K562 (cell line): ENCODE data around the gene LILRA6. TPM values are rescaled to one million over a fixed set of nuclear protein-coding genes. Genes with fewer than 3 reads are reported as not detected.

Source experiments
- ARID2 ChIP-seq: fragments of 450-650 bp; IDR thresholded peaks from 2 replicates; pipeline ENCODE4 v1.6.1; 2017; ENCODE audit warnings: antibody characterized with exemption, mild to moderate bottlenecking
- ATF7 ChIP-seq: fragments of 450-650 bp; IDR thresholded peaks from 2 replicates; pipeline ENCODE4 v1.7.1; 2014; ENCODE audit warnings: mild to moderate bottlenecking, moderate library complexity
- BCL6 ChIP-seq: fragments of 250-450 bp; sonication (Bioruptor Pico); IDR thresholded peaks from 2 replicates; pipeline ENCODE4 v1.4.0; 2020
- BRD4 ChIP-seq: fragments of 200-600 bp; sonication (generic); IDR thresholded peaks from 2 replicates; pipeline ENCODE4 v1.6.1; 2017; ENCODE audit warnings: inconsistent platforms
- CBX8 ChIP-seq: fragments of 200-600 bp; sonication (generic); IDR thresholded peaks from 2 replicates; pipeline ENCODE4 v1.6.1; 2012; ENCODE audit warnings: borderline replicate concordance, mixed run types, low read depth, mild to moderate bottlenecking, moderate library complexity, mixed read lengths, low read length, control low read depth, inconsistent platforms; ENCODE audit not compliant: poor library complexity, severe bottlenecking; ENCODE audit errors: extremely low read depth
- CEBPG ChIP-seq, 3 experiments: fragments of 200-800 bp in 1 of 3; sonication (Bioruptor generic) in 1 of 3; sonication (generic) in 1 of 3; formaldehyde crosslinking in 1 of 3; IDR thresholded peaks in 2 of 3; conservative IDR thresholded peaks in 1 of 3; 2 replicates each; pipeline versions ENCODE4 v1.6.1 to v1.8.0; 2016 to 2022; ENCODE audit warnings: missing compliant biosample characterization in 2 of 3, missing genetic modification characterization in 2 of 3, mild to moderate bottlenecking in 1 of 3, missing genetic modification reagents in 1 of 3
- CHAMP1 ChIP-seq: fragments of 450-650 bp; IDR thresholded peaks from 2 replicates; pipeline ENCODE4 v1.6.1; 2016; ENCODE audit warnings: mild to moderate bottlenecking
- CXXC5 ChIP-seq: fragments of 250-450 bp; sonication (Bioruptor Pico); IDR thresholded peaks from 2 replicates; pipeline ENCODE4 v1.8.0; 2022; ENCODE audit warnings: inconsistent platforms, mild to moderate bottlenecking, moderate library complexity
- DPF2 ChIP-seq: fragments of 450-650 bp; IDR thresholded peaks from 2 replicates; pipeline ENCODE4 v1.6.1; 2016
- ETV6 ChIP-seq, 3 experiments: fragments of 150-350 bp in 1 of 3; sonication (generic) in 1 of 3; formaldehyde crosslinking in 1 of 3; IDR thresholded peaks; 2 replicates each; pipeline versions ENCODE4 v1.6.1 to v1.8.0; 2014 to 2022; ENCODE audit warnings: borderline replicate concordance in 2 of 3, low read depth in 2 of 3, antibody characterized with exemption in 1 of 3, low read length in 1 of 3, mild to moderate bottlenecking in 1 of 3, missing genetic modification reagents in 1 of 3
- HNRNPH1 ChIP-seq: fragments of 200-400 bp; formaldehyde crosslinking; optimal IDR thresholded peaks from 2 replicates; pipeline ENCODE3; 2017; ENCODE audit warnings: low read depth, mild to moderate bottlenecking, low read length, moderate library complexity
- MAZ ChIP-seq, 2 experiments: fragments of 450-650 bp in 1 of 2; sonication (generic) in 1 of 2; formaldehyde crosslinking; IDR thresholded peaks in 1 of 2; conservative IDR thresholded peaks in 1 of 2; 2 replicates each; pipeline versions ENCODE4 v1.4.0 to v1.5.0; 2020; ENCODE audit warnings: mild to moderate bottlenecking in 1 of 2, missing genetic modification reagents in 1 of 2
- MYC ChIP-seq, 2 experiments: fragments of 250-450 bp in 1 of 2; sonication (Bioruptor Pico) in 1 of 2; IDR thresholded peaks; 2 replicates each; pipeline versions ENCODE4 v1.5.1 to v1.6.1; 2012 to 2021; ENCODE audit warnings: low read depth in 2 of 2, borderline replicate concordance in 1 of 2, improper control_type of control experiment in 1 of 2, low read length in 1 of 2, mild to moderate bottlenecking in 1 of 2, moderate library complexity in 1 of 2
- NFE2L1 ChIP-seq: fragments of 450-650 bp; IDR thresholded peaks from 2 replicates; pipeline ENCODE4 v1.6.1; 2016; ENCODE audit warnings: missing genetic modification characterization, low read depth, mild to moderate bottlenecking, missing compliant biosample characterization, moderate library complexity, borderline replicate concordance
- NFIC ChIP-seq: fragments of 450-650 bp; IDR thresholded peaks from 2 replicates; pipeline ENCODE4 v1.6.1; 2017; ENCODE audit warnings: mild to moderate bottlenecking, inconsistent platforms
- NR4A1 ChIP-seq, 2 experiments: fragments of 250-450 bp in 1 of 2; fragments of 450-650 bp in 1 of 2; sonication (Bioruptor Pico) in 1 of 2; IDR thresholded peaks; 2 replicates each; pipeline versions ENCODE4 v1.4.0 to v1.6.1; 2016 to 2020; ENCODE audit warnings: mild to moderate bottlenecking in 2 of 2, missing compliant biosample characterization in 1 of 2, missing genetic modification characterization in 1 of 2, moderate library complexity in 1 of 2
- RBM14 ChIP-seq: fragments of 200-400 bp; formaldehyde crosslinking; IDR thresholded peaks from 2 replicates; pipeline ENCODE4 v1.6.1; 2018; ENCODE audit warnings: low read depth, mild to moderate bottlenecking, low read length, moderate library complexity, borderline replicate concordance; ENCODE audit not compliant: insufficient read depth
- SMC3 ChIP-seq: conservative IDR thresholded peaks from 2 replicates; pipeline ENCODE4 v1.6.1; 2011; ENCODE audit warnings: low read depth, low read length, improper control_type of control experiment; ENCODE audit not compliant: insufficient read depth
- TAL1 ChIP-seq: fragments of 450-650 bp; IDR thresholded peaks from 2 replicates; pipeline ENCODE4 v1.6.1; 2016; ENCODE audit warnings: mild to moderate bottlenecking
- TBL1XR1 ChIP-seq, 2 experiments: IDR thresholded peaks; 2 replicates each; pipeline ENCODE4 v1.6.1; 2012; ENCODE audit warnings: improper control_type of control experiment in 2 of 2, low read length in 2 of 2, mild to moderate bottlenecking in 1 of 2
- ZNF212 ChIP-seq: fragments of 450-650 bp; formaldehyde crosslinking; IDR thresholded peaks from 2 replicates; pipeline ENCODE4 v1.4.0; 2020; ENCODE audit warnings: mild to moderate bottlenecking
- ZNF311 ChIP-seq: fragments of 250-450 bp; sonication (Bioruptor Pico); IDR thresholded peaks from 2 replicates; pipeline ENCODE4 v1.4.0; 2020; ENCODE audit warnings: mild to moderate bottlenecking, moderate library complexity
- ZNF316 ChIP-seq: fragments of 450-650 bp; IDR thresholded peaks from 2 replicates; pipeline ENCODE4 v1.6.1; 2016
- ZNF384 ChIP-seq: IDR thresholded peaks from 2 replicates; pipeline ENCODE4 v1.6.1; 2012; ENCODE audit warnings: low read depth, low read length, improper control_type of control experiment
- ZNF444 ChIP-seq: fragments of 250-450 bp; sonication (Bioruptor Pico); IDR thresholded peaks from 2 replicates; pipeline ENCODE4 v1.4.0; 2020; ENCODE audit warnings: mild to moderate bottlenecking, moderate library complexity
- ZNF75A ChIP-seq: fragments of 450-650 bp; formaldehyde crosslinking; IDR thresholded peaks from 2 replicates; pipeline ENCODE4 v1.4.0; 2020; ENCODE audit warnings: mild to moderate bottlenecking
- polyA plus RNA-seq, 8 experiments: library from polyadenylated mRNA; depleted of rRNA in 4 of 8; stranded (reverse) in 5 of 8; unstranded in 3 of 8; fragments of >200 nt; fragmentation: Nextera tagmentation in 2 of 8; fragmentation: Illumina TruSeq in 1 of 8; extraction: Ambion mirVana in 2 of 8; extraction: Trizol in 1 of 8; gene quantifications; 2 replicates each; pipeline versions ENCODE4 v1.2.1 to v1.2.3, GENCODE V29; 2011 to 2014; ENCODE audit warnings: inconsistent platforms in 1 of 8, missing spikeins in 1 of 8
- total RNA-seq, 7 experiments: library from RNA; depleted of rRNA in 6 of 7; stranded (reverse); fragments of >200 nt in 6 of 7; fragmentation: Illumina TruSeq in 2 of 7; extraction: Trizol in 2 of 7; gene quantifications; 2 replicates each; pipeline versions ENCODE4 v1.2.1 to v1.2.3, GENCODE V29; 2011 to 2021; ENCODE audit warnings: low replicate concordance in 1 of 7

LILRA6 gene
- total and polyA plus RNA-seq, 9 of the 15 experiments (the other 6 are each of a cell fraction or from before 2014, with no cell fraction given), result 0.03 TPM; not detected in 8

- TF ChIP-seq NFIC (peak; percentile 97), ETV6 (IDR thresholded peaks at IDR 0.05; ENCODE audit: borderline replicate concordance in 1 of 2, low read depth in 2 of 2, low read length in 1 of 2) (no peak; a peak in 1 of 4 replicates), ETV6 (CRISPR knock-in tag; IDR thresholded peaks at IDR 0.05; ENCODE audit: borderline replicate concordance) (no peak), MYC (IDR thresholded peaks at IDR 0.05; ENCODE audit: low read depth, low read length) (peak; percentile 76), MYC (CRISPR knock-in tag; IDR thresholded peaks at IDR 0.05; ENCODE audit: borderline replicate concordance, low read depth) (no peak), ZNF212 (peak; percentile 5; the same call in 1 of the 2 replicates), ATF7 (peak; percentile 75), ZNF444 (CRISPR knock-in tag) (no peak), HNRNPH1 (no peak), ZNF311 (CRISPR knock-in tag) (no peak), SMC3 (no peak; the same call in 1 of the 2 replicates), ZNF384 (peak; percentile 30; the same call in 1 of the 2 replicates), NFE2L1 (no peak), CXXC5 (peak; percentile 45), TAL1 (peak; percentile 71), BRD4 (no peak), NR4A1 (CRISPR knock-in tag; IDR thresholded peaks at IDR 0.05) (no peak), NR4A1 (tag; IDR thresholded peaks at IDR 0.05) (no peak), TBL1XR1 (IDR thresholded peaks at IDR 0.05; ENCODE audit: low read length in 2 of 2) (peak; percentile 63 to 87; a peak in 3 of 4 replicates), RBM14 (no peak), BCL6 (CRISPR knock-in tag) (no peak), ZNF316 (no peak), DPF2 (peak; percentile 88), CBX8 (no peak), ARID2 (no peak), CHAMP1 (no peak), MAZ (CRISPR knock-in tag; conservative IDR thresholded peaks at IDR 0.05 in 1 of 2, IDR thresholded peaks at IDR 0.05 in 1 of 2) (peak; percentile 23 to 52; a peak in 1 of 4 replicates), ZNF75A (CRISPR knock-in tag) (no peak), CEBPG (CRISPR knock-in tag; IDR thresholded peaks at IDR 0.05) (peak; percentile 67; the same call in 1 of the 2 replicates), CEBPG (tag; conservative IDR thresholded peaks at IDR 0.05 in 1 of 2, IDR thresholded peaks at IDR 0.05 in 1 of 2) (peak in 1 of 2 experiments; percentile 35; a peak in 1 of 4 replicates)
These were observed 32.6 kb downstream of the LILRA6 start (continued) for GRCh38 chr19:54209811-54210494.
